Esophagus muscularis mucosa (tissue), 3 donors: Measurements from ENCODE around the gene TAAR6.

Source experiments
- CTCF ChIP-seq, 3 experiments: fragments of 200-600 bp in 2 of 3; fragments of 450-650 bp in 1 of 3; sonication (generic) in 2 of 3; IDR thresholded peaks; one replicate each; pipeline ENCODE4 v1.5.1; 2017 to 2019; ENCODE audit warnings: antibody characterized with exemption in 3 of 3, mild to moderate bottlenecking in 2 of 3, moderate library complexity in 1 of 3
- POLR2A ChIP-seq: fragments of 450-650 bp; IDR thresholded peaks from one replicate; pipeline ENCODE4 v1.6.1; 2017; ENCODE audit warnings: antibody characterized with exemption, moderate library complexity, mild to moderate bottlenecking, low read depth

GRCh38 chr6:132551214-132551613, 18.9 kb upstream of the TAAR6 start:
- TF ChIP-seq CTCF (IDR thresholded peaks at IDR 0.05) = no peak
- no peak for TF ChIP-seq POLR2A
